Erythroblast (primary cell): ENCODE results near the gene MACROD2.

Experiments
- GATA1 ChIP-seq: IDR thresholded peaks from 2 replicates; pipeline ENCODE4 v1.6.1; 2011; ENCODE audit warnings: low read depth, mild to moderate bottlenecking, control low read depth, low read length, moderate library complexity
- POLR2A ChIP-seq: IDR thresholded peaks from 2 replicates; pipeline ENCODE4 v1.6.1; 2011; ENCODE audit warnings: mild to moderate bottlenecking, low read length

DNA sequence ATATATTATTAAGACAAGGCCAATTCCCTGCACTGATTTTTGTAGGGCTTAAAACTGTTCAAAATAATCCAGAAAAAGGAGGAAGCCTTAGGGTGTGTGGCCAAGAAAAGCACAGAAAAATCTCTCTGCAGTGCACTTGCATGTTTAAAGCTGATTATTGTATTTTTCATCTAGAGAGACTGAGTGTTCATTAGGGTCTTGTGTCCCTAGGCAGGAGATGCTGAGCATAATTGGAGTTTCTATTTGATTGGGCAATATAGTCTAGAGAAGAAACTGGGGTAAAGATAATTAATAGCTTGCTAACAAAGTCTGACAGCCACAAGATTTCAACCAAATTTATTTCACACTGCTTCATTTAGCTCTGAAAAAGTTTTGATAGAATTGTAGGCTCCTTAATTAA is 339.7 kb downstream of the MACROD2 start:
- no peak for TF ChIP-seq POLR2A
- no peak for TF ChIP-seq GATA1
